HG02973 (cell line): ENCODE measurements around the gene PIP5K1B.

Source experiments
- ATAC-seq: cut with Tn5 transposase; IDR thresholded peaks from one replicate; pipeline ENCODE4 v1.9.1; 2021; ENCODE audit warnings: moderate library complexity; ENCODE audit not compliant: unreplicated experiment

Gene PIP5K1B

DNA sequence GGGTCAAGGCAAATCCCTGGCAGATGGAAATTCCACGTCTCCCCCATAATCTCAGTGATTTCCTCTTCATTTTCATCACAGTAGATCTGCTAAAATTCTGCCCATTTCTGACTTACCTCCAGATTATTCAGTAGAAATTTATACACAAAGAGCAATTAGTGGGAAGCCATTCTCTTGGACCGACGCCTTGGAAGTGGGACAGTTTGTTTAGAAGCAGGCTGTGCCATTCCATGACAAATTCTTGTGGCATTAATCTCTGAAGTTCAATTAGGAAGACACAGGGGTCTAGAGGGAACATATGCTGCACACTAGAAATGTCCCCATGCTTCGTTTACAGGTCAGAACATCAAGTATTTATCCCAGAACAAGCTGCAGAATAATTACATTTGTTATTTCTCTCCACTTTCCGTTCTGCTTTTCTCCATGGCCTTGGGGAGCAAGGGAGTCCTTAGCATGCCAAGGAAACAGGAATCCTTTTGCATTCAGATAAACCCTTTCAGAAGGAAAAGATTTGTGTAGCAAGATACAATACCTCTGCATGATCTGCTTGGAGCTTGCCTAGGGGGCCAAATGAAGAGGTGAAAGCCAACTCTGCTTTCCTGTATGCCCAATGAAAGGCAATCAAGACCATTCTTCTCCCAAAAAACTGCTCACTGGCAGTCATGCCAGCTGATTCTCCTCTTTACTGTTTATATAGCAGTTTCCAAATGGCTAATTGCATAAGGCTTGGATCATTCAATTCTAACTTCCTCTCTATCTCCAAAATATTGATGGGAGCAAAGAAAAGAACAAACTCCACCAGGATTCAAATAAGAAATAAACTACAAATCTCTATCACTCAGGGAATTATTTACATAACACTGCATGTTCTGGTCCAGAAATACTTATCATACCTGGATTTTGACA is 311.4 kb downstream of the PIP5K1B start:
- ATAC-seq, result no peak

GRCh38 chr9:69018737-69019136 is 313.7 kb downstream of the PIP5K1B start:
- no peak for ATAC-seq

DNA sequence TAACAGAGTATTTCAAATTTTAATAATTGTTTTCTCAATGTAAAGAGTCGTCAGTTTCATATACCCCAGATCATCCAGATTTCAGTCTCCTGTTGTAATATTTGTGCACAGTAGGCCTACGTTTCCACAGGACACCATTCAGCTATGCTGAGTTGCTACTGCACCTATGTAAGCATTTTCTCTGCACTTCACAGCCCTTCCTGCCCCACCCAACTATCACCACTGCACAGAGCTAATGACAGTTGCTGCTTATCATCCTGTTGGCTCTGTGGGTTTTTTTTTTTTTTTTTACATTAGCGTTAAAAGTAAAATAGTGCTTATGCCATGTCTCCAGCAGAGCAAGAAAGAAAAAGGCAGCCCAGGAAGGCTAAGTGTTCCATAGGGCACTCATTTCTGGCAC is 314.8 kb downstream of the PIP5K1B start:
- ATAC-seq, result no peak

DNA sequence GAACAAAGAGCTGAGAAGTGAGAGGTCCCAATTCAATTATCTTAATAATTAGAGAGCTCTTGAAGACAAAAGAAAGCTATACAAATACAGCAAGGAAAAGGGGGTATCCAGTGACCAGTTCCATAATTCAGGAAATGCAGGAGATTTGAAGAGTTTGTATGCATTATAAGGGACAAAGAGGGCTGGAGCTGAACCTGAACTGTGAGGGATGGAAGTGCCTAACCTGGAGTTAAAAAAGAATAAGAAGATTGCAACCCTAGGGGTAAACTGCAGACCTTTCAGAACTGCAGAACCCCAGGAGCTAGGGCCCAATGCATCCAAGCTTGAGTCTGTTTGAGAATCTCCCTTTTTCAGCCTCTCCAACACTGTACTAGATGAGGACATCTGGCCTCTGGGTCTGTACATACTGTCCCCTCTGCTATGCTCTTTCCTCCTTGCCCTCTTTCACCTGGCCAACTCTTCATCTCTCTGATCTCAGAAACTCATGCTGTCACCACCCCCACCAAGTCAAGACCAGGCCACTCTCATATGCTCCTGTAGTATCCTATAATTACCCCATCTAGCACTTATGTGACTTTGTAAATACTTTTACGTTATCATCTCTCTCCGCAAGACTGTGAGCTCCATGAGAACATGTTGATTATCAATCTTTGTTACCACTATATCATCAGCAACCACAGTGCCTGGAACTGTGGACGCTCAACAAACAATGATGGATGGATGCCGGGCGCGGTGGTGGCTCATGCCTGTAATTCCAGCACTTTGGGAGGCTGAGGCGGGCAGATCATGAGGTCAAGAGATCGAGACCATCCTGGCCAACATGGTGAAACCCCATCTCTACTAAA is 315.5 kb downstream of the PIP5K1B start:
- no peak for ATAC-seq

GRCh38 chr9:69023650-69024049 is 318.6 kb downstream of the PIP5K1B start:
- no peak for ATAC-seq

- peak; percentile 81 for ATAC-seq
These were observed 322.5 kb downstream of the PIP5K1B start for GRCh38 chr9:69027355-69028097.

GRCh38 chr9:69028754-69029153 is 323.7 kb downstream of the PIP5K1B start:
- no peak for ATAC-seq

DNA sequence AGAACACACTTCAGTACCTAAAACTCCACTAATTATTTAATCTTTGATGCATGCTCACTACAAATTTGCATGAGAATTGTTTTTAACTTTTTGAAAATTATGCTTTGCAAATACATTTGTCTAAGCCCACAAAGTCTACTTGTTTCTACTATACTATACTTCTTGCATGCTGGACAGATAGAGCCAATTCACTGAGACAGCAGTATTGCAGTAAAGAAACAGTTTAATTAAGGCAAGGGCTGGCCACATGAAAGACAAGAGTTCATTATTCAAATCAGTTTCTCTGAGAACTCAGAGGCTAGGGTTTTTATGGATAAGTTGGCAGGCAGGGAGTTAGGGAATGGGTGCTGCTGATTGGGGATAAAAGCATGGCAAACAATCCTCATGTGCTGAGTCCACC is 324.5 kb downstream of the PIP5K1B start:
- ATAC-seq, result no peak

GRCh38 chr9:69030851-69031645 is 326.0 kb downstream of the PIP5K1B start:
- no peak for ATAC-seq

DNA sequence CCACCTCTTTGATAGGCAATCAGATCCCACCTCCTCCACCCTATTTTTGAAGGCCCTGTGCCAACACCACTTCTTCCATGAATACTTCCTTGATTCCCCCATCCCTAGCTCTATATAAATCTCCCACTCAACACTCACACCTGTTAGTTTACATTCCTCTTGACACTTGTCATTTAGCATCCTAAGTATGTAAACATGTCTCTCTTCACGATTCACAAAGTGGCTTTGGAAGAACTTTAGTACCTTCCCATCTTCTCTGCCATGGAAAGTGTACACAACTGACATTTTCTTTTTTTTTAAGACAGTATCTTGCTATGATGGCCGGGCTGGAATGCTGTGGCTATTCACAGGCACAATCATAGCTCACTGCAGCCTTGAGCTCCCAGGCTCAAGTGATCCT is 329.0 kb downstream of the PIP5K1B start:
- no peak for ATAC-seq

DNA sequence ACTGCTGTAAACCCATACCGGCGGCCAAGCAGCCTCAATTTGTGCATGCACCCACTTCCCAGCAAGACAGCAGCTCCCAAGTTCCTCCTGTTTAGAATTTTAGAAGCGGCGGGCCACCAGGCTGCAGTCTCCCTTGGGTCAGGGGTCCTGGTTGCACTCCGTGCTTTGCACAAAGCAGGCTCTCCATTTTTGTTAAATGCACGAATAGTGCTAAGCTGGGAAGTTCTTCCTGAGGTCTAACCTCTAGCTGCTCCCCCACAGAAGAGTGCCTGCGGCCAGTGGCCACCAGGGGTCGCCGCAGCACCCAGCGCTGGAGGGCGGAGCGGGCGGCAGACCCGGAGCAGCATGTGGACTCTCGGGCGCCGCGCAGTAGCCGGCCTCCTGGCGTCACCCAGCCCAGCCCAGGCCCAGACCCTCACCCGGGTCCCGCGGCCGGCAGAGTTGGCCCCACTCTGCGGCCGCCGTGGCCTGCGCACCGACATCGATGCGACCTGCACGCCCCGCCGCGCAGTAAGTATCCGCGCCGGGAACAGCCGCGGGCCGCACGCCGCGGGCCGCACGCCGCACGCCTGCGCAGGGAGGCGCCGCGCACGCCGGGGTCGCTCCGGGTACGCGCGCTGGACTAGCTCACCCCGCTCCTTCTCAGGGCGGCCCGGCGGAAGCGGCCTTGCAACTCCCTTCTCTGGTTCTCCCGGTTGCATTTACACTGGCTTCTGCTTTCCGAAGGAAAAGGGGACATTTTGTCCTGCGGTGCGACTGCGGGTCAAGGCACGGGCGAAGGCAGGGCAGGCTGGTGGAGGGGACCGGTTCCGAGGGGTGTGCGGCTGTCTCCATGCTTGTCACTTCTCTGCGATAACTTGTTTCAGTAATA is 330.6 kb downstream of the PIP5K1B start, which contains the start of gene FXN:
Gene FXN (plus strand): TSS at position 315 of the 871 bp plus-strand sequence. CDS start 31 bp downstream, at position 346.
- peak; percentile 94 for ATAC-seq

DNA sequence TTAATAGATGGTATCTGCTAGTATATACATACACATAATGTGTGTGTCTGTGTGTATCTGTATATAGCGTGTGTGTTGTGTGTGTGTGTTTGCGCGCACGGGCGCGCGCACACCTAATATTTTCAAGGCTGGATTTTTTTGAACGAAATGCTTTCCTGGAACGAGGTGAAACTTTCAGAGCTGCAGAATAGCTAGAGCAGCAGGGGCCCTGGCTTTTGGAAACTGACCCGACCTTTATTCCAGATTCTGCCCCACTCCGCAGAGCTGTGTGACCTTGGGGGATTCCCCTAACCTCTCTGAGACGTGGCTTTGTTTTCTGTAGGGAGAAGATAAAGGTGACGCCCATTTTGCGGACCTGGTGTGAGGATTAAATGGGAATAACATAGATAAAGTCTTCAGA is 331.3 kb downstream of the PIP5K1B start:
- peak; percentile 14 for ATAC-seq

- ATAC-seq, result no peak
These were observed 331.8 kb downstream of the PIP5K1B start for GRCh38 chr9:69036799-69037198.

DNA sequence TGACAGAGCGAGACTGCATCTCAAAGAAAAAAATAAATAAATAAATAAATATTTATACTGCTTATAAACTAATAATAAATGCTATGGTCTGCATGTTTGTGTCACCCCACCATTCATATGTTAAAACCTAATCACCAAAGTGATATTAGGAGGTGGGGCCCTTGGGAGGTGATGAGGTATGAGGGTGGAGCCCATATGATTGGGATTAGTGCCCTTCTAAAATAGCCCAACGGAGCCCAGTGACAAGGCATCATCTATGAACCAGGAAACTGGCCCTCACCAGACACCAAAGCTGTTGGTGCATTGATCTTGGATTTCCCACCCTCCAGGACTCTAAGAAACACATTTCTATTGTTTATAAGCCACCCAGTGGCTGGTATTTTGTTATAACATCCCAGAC is 335.6 kb downstream of the PIP5K1B start:
- no peak for ATAC-seq

DNA sequence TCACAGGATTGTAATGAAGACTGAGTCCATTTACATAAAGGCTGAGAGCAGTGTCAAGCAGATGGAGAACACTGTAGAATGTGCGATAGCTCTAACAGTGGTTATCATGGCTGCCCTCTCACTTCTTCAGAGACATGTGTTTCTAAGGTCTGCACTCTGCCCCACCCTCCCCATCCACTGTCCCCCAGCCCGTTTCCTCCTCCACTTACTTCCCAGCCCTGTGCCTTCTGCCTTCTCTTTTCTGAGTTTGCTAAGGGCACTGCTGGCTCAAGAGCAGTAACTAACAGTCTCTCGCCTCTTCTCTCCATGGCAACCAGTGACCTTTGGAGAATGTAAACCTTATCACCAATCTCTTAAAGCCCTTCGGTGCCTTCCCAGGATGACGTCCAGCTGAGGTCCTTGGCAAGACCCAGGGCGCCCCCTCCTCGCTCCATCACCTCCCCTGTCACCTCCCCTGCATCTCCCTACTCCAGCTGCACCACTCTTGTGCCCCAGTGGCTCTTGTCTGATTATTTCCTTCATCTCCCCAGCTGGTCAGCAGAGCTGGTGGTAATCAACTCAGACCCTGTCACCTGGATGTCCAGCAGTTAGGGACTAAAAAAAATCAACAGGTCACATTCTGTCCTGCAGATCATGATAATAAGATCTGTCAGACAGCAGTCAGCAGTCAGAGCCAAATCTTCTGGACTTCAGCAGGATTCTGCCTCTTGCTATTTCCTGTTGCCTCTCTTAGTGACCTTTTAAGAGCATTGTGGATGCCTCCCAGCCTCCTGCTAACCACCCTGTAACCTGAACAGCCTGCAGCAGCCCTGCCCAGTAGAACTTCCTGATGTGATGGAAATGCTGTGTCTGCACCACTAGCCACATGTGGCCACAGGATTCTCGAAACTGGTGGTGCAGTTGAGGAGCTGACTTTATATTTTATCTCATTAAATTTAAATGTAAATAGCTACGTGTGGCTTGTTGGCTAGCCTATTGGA is 339.5 kb downstream of the PIP5K1B start:
- no peak for ATAC-seq

DNA sequence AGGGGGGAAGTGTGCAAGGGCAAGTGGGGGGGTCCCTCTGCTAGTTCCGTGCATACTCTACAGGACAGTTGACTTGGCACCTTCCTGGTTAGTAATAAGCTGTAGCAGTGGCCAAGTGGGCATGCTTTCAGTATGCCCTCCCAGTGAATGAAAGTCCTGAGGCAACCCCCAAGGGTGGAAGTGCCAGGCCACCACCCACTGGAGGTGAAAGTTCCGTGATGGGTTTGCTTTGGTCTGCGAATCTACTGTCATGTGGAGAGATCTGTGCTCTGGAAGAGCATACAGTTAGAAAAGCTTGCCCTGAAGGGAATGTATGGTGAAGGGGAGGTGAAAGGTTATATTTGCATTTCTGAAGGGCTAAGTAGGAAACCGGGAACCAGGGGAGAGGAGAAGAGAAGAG is 340.8 kb downstream of the PIP5K1B start:
- no peak for ATAC-seq

DNA sequence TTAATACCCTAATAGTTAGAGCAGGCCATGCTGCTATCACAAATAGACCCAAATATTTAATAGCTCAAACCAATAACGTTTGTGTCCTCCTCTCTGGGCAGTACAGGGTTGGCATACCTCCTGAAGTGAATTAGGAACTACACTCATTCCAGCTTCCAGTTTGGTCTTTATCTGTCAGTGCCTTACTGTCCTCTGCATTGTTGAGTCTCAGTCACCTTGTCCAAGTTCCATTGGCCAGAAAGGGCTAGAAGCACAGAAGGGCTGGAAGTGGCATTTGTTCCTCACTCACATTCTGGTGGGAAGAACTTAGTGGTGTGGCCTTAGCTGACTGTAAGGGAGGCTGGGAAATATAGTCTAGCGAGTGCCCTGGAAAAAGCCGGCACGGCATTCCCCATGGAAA is 341.7 kb downstream of the PIP5K1B start:
- no peak for ATAC-seq

GRCh38 chr9:69047371-69047770 is 342.3 kb downstream of the PIP5K1B start:
- no peak for ATAC-seq
